Measurements from ENCODE around the gene GDNF. TPM values are rescaled to one million over a fixed set of nuclear protein-coding genes. Genes with fewer than 3 reads are reported as not detected.
"Not testable (repeated sequence)": the region's sequence is repeated elsewhere in the genome, so short reads cannot be mapped to it uniquely, and the experiment has no call there.

GDNF gene
- polyA plus RNA-seq, 1 experiment: 1.3 TPM

- TF ChIP-seq CTCF (IDR thresholded peaks at IDR 0.05; ENCODE audit: insufficient read depth, low read depth, low read length): no peak
- POLR2A ChIA-PET: no interaction called here
- no peaks in the 10 kb centered on the region for H3K27me3 ChIP-seq (ENCODE audit: control insufficient read depth, insufficient read depth, low read length)
- no peak overlapping the region for H3K4me3 ChIP-seq (ENCODE audit: low read depth, low read length)
- no peaks in the 10 kb centered on the region for H3K36me3 ChIP-seq (ENCODE audit: control insufficient read depth, insufficient read depth, low read length)
- no peak for DNase-seq (ENCODE audit: low read depth)
- CTCF ChIA-PET: no interaction called here
These were observed 31.4 kb upstream of the GDNF start for GRCh38 chr5:37871023-37871815.

GRCh38 chr5:37869216-37869615, 29.4 kb upstream of the GDNF start:
- POLR2A ChIA-PET: no interaction called here
- no peaks in the 10 kb centered on the region for H3K36me3 ChIP-seq (ENCODE audit: control insufficient read depth, insufficient read depth, low read length)
- H3K4me3 ChIP-seq (ENCODE audit: low read depth, low read length): no peak overlapping the region
- TF ChIP-seq CTCF (IDR thresholded peaks at IDR 0.05; ENCODE audit: insufficient read depth, low read depth, low read length): no peak
- H3K27me3 ChIP-seq (ENCODE audit: control insufficient read depth, insufficient read depth, low read length): no peaks in the 10 kb centered on the region
- DNase-seq (ENCODE audit: low read depth): no peak
- CTCF ChIA-PET: no interaction called here

GRCh38 chr5:37867654-37868053, 27.8 kb upstream of the GDNF start:
- POLR2A ChIA-PET: no interaction called here
- Histone ChIP-seq H3K27me3 (ENCODE audit: control insufficient read depth, insufficient read depth, low read length) (no peaks in the 10 kb centered on the region), H3K4me3 (ENCODE audit: low read depth, low read length) (no peak overlapping the region), H3K36me3 (ENCODE audit: control insufficient read depth, insufficient read depth, low read length) (no peaks in the 10 kb centered on the region)
- CTCF ChIA-PET: no interaction called here
- 0 out of 2 replicates have a peak, but pooled peaks have one; percentile 19 for TF ChIP-seq CTCF (IDR thresholded peaks at IDR 0.05; ENCODE audit: insufficient read depth, low read depth, low read length)
- DNase-seq (ENCODE audit: low read depth): peak; percentile 55

GRCh38 chr5:37862907-37863306, 23.1 kb upstream of the GDNF start:
- POLR2A ChIA-PET: not testable (repeated sequence)

GRCh38 chr5:37860206-37860605, 20.4 kb upstream of the GDNF start:
- Histone ChIP-seq H3K36me3 (ENCODE audit: control insufficient read depth, insufficient read depth, low read length) (no peaks in the 10 kb centered on the region), H3K27me3 (ENCODE audit: control insufficient read depth, insufficient read depth, low read length) (no peaks in the 10 kb centered on the region; the same call in 1 of the 2 replicates), H3K4me3 (ENCODE audit: low read depth, low read length) (no peak overlapping the region)
- ChIA-PET CTCF (no interaction called here), POLR2A (no interaction called here)
- TF ChIP-seq CTCF (IDR thresholded peaks at IDR 0.05; ENCODE audit: insufficient read depth, low read depth, low read length): no peak
- DNase-seq (ENCODE audit: low read depth): no peak

More at GRCh38 chr5:37862907-37863306, 23.1 kb upstream of the GDNF start:
- CTCF ChIA-PET; H3K27me3 ChIP-seq (ENCODE audit: control insufficient read depth, insufficient read depth, low read length); DNase-seq (ENCODE audit: low read depth); H3K36me3 ChIP-seq (ENCODE audit: control insufficient read depth, insufficient read depth, low read length); H3K4me3 ChIP-seq (ENCODE audit: low read depth, low read length): not testable (repeated sequence)

GRCh38 chr5:37859805-37860204, 20.0 kb upstream of the GDNF start:
- Histone ChIP-seq H3K27me3 (ENCODE audit: control insufficient read depth, insufficient read depth, low read length) (no peaks in the 10 kb centered on the region; the same call in 1 of the 2 replicates), H3K36me3 (ENCODE audit: control insufficient read depth, insufficient read depth, low read length) (no peaks in the 10 kb centered on the region), H3K4me3 (ENCODE audit: low read depth, low read length) (no peak overlapping the region)
- no peak for DNase-seq (ENCODE audit: low read depth)
- TF ChIP-seq CTCF (IDR thresholded peaks at IDR 0.05; ENCODE audit: insufficient read depth, low read depth, low read length): no peak
- CTCF ChIA-PET: no interaction called here
- POLR2A ChIA-PET: no interaction called here
